SIG-M5 treated with dmso at 0.1 percent for 504 hours (cell line): ENCODE measurements around the gene NEK6.

Source experiments
- DNase-seq: peaks from one replicate; lab custom pipeline; 2025; ENCODE audit not compliant: unreplicated experiment; lab: John Stamatoyannopoulos, UW

Gene NEK6

GRCh38 chr9:124349675-124350493, 92.1 kb downstream of the NEK6 start:
- no peak for DNase-seq

GRCh38 chr9:124350494-124351263, 92.9 kb downstream of the NEK6 start:
- DNase-seq = no peak

- DNase-seq = no peak
These were observed 94.1 kb downstream of the NEK6 start for GRCh38 chr9:124351672-124352468.

- DNase-seq = no peak
These were observed 94.9 kb downstream of the NEK6 start for GRCh38 chr9:124352616-124353015.

- DNase-seq = no peak
These were observed 95.5 kb downstream of the NEK6 start for GRCh38 chr9:124353166-124353768.

GRCh38 chr9:124353811-124354274, 96.1 kb downstream of the NEK6 start:
- no peak for DNase-seq

GRCh38 chr9:124354346-124355038, 96.7 kb downstream of the NEK6 start:
- no peak for DNase-seq

- DNase-seq = no peak
These were observed 97.5 kb downstream of the NEK6 start for GRCh38 chr9:124355039-124355940.

- no peak for DNase-seq
These were observed 98.4 kb downstream of the NEK6 start for GRCh38 chr9:124355941-124356744.

GRCh38 chr9:124356745-124357390, 99.1 kb downstream of the NEK6 start:
- DNase-seq = no peak

- no peak for DNase-seq
These were observed 100.1 kb downstream of the NEK6 start for GRCh38 chr9:124357721-124358361.

- no peak for DNase-seq
These were observed 100.9 kb downstream of the NEK6 start for GRCh38 chr9:124358631-124359030.

- no peak for DNase-seq
These were observed 101.7 kb downstream of the NEK6 start for GRCh38 chr9:124359426-124359825.

GRCh38 chr9:124359855-124360678, 102.3 kb downstream of the NEK6 start:
- DNase-seq = no peak

GRCh38 chr9:124361128-124361527, 103.4 kb downstream of the NEK6 start:
- no peak for DNase-seq

- DNase-seq = no peak
These were observed 105.8 kb downstream of the NEK6 start for GRCh38 chr9:124363326-124364096.
